Measurements from ENCODE around the gene ZBTB45. TPM values are rescaled to one million over a fixed set of nuclear protein-coding genes. Genes with fewer than 3 reads are reported as not detected.

Gene ZBTB45
- total and polyA plus RNA-seq, 8 donors, result 4.3 to 9.3 (median 6.3) TPM

- TF ChIP-seq CTCF (IDR thresholded peaks at IDR 0.05), result no peak
- H3K27ac ChIP-seq, result no peak overlapping the region
- H3K36me3 ChIP-seq, result no peaks in the 10 kb centered on the region
- no peaks in the 10 kb centered on the region for H3K9me3 ChIP-seq
- no peak for DNase-seq
- H3K27me3 ChIP-seq, result no peaks in the 10 kb centered on the region
- H3K4me3 ChIP-seq, result no peak overlapping the region
- no peak for ATAC-seq
- no peak for FAIRE-seq
- intact Hi-C loops (cut with DNase I), result no loop called here
- WGBS, 2 donors, result 76 to 89% methylated on average over 8 of the region's 8 CpGs
- H3K4me1 ChIP-seq, result peaks cover 0 to 2% (median 0%) of the 10 kb centered on the region in 3 donors
These were observed 17.5 kb upstream of the ZBTB45 start for GRCh38 chr19:58536852-58537798.

GRCh38 chr19:58535857-58536256 lies 16.2 kb upstream of the ZBTB45 start:
- FAIRE-seq, result no peak
- intact Hi-C loops (cut with DNase I), result no loop called here
- Histone ChIP-seq H3K4me3 (no peak overlapping the region), H3K4me1 (peaks cover 0 to 2% (median 0%) of the 10 kb centered on the region in 3 donors), H3K9me3 (no peaks in the 10 kb centered on the region), H3K36me3 (no peaks in the 10 kb centered on the region), H3K27ac (no peak overlapping the region), H3K27me3 (no peaks in the 10 kb centered on the region)
- WGBS, 2 donors, result 77 to 90% methylated on average over 3 of the region's 3 CpGs
- DNase-seq, result no peak
- ATAC-seq, result no peak
- TF ChIP-seq CTCF (IDR thresholded peaks at IDR 0.05), result no peak

- DNase-seq (no peak), FAIRE-seq (no peak), ATAC-seq (no peak)
- TF ChIP-seq CTCF (IDR thresholded peaks at IDR 0.05), result no peak
- Histone ChIP-seq H3K27me3 (no peaks in the 10 kb centered on the region), H3K4me1 (no peaks in the 10 kb centered on the region), H3K4me3 (no peak overlapping the region), H3K9me3 (no peaks in the 10 kb centered on the region), H3K36me3 (no peaks in the 10 kb centered on the region), H3K27ac (no peak overlapping the region)
- 52 to 71% methylated on average over 10 of the region's 10 CpGs for WGBS, 2 donors
- intact Hi-C loops (cut with DNase I), result no loop called here
These were observed 11.6 kb upstream of the ZBTB45 start for GRCh38 chr19:58531034-58531840.

GRCh38 chr19:58529405-58529804 lies 9.8 kb upstream of the ZBTB45 start:
- intact Hi-C loops (cut with DNase I), result no loop called here
- ATAC-seq (no peak), FAIRE-seq (no peak), DNase-seq (no peak)
- no peak overlapping the region for H3K4me3 ChIP-seq
- H3K36me3 ChIP-seq, result no peaks in the 10 kb centered on the region
- no peaks in the 10 kb centered on the region for H3K9me3 ChIP-seq
- H3K27me3 ChIP-seq, result no peaks in the 10 kb centered on the region
- H3K4me1 ChIP-seq, result no peaks in the 10 kb centered on the region
- H3K27ac ChIP-seq, result no peak overlapping the region
- 54 to 66% methylated on average over 3 of the region's 3 CpGs for WGBS, 2 donors
- TF ChIP-seq CTCF (IDR thresholded peaks at IDR 0.05), result no peak
